Neural cell (in vitro differentiated cells): ENCODE measurements around the gene ATP2C2. TPM values are rescaled to one million over a fixed set of nuclear protein-coding genes. Genes with fewer than 3 reads are reported as not detected.

ENCODE experiments used
- H2AFZ ChIP-seq: fragments of 200-600, 300-800 bp; sonication (generic), shearing (Covaris generic); 2 replicates; pipeline ENCODE4 v1.6.0; 2014; ENCODE audit warnings: low read depth, mild to moderate bottlenecking, antibody characterized with exemption, low read length, moderate library complexity
- H3F3A ChIP-seq: fragments of 200-600 bp; shearing (Covaris generic); 2 replicates; pipeline ENCODE4 v1.6.1; 2016; ENCODE audit warnings: mild to moderate bottlenecking, moderate library complexity, mixed read lengths, antibody characterized with exemption, low read length; ENCODE audit not compliant: insufficient read depth, poor library complexity, severe bottlenecking
- H3K27ac ChIP-seq: fragments of 200-600, 300-800 bp; sonication (generic), shearing (Covaris generic); 2 replicates; pipeline ENCODE4 v1.5.1; 2014; ENCODE audit warnings: mild to moderate bottlenecking, low read length, moderate library complexity
- H3K27me3 ChIP-seq: fragments of 300-800, 200-600 bp; sonication (generic), shearing (Covaris generic); 2 replicates; pipeline ENCODE4 v1.6.0; 2014; ENCODE audit warnings: mild to moderate bottlenecking, low read depth, low read length, moderate library complexity; ENCODE audit not compliant: insufficient read depth
- H3K36me3 ChIP-seq: fragments of 300-800, 200-600 bp; sonication (generic), shearing (Covaris generic); 2 replicates; pipeline ENCODE4 v1.5.1; 2014; ENCODE audit warnings: mild to moderate bottlenecking, antibody characterized with exemption, low read length, moderate library complexity; ENCODE audit not compliant: insufficient read depth
- H3K4me2 ChIP-seq: fragments of 300-800, 200-600 bp; sonication (generic), shearing (Covaris generic); 2 replicates; pipeline ENCODE4 v1.6.0; 2014; ENCODE audit warnings: mild to moderate bottlenecking, low read length
- H3K4me3 ChIP-seq: fragments of 300-800, 200-600 bp; sonication (generic), shearing (Covaris generic); 2 replicates; pipeline ENCODE4 v1.5.1; 2014; ENCODE audit warnings: mild to moderate bottlenecking, low read length, moderate library complexity
- H3K79me2 ChIP-seq: fragments of 200-600 bp; shearing (Covaris generic); replicated peaks from 2 replicates; pipeline ENCODE4 v1.6.0; 2014; ENCODE audit warnings: mild to moderate bottlenecking, low read length, moderate library complexity; ENCODE audit not compliant: insufficient read depth
- H3K9ac ChIP-seq: fragments of 300-800, 200-600 bp; sonication (generic), shearing (Covaris generic); 2 replicates; pipeline ENCODE4 v1.6.1; 2016; ENCODE audit warnings: mild to moderate bottlenecking, low read length, mixed read lengths
- H3K9me2 ChIP-seq: fragments of 200-600 bp; shearing (Covaris generic); 2 replicates; pipeline ENCODE4 v1.6.1; 2016; ENCODE audit warnings: mild to moderate bottlenecking, low read length, mixed read lengths; ENCODE audit not compliant: insufficient read depth
- H3K9me3 ChIP-seq: fragments of 200-600, 300-800 bp; sonication (generic), shearing (Covaris generic); 2 replicates; pipeline ENCODE4 v1.6.1; 2016; ENCODE audit warnings: mild to moderate bottlenecking, mixed run types, low read length, moderate library complexity, mixed read lengths
- H4K20me1 ChIP-seq: fragments of 200-600 bp; shearing (Covaris generic); 2 replicates; pipeline ENCODE4 v1.6.1; 2016; ENCODE audit warnings: mild to moderate bottlenecking, mixed run types; ENCODE audit not compliant: insufficient read depth
- CTCF ChIP-seq: fragments of 450-650 bp; IDR thresholded peaks from 2 replicates; pipeline ENCODE4 v1.5.1; 2014; ENCODE audit warnings: antibody characterized with exemption, mild to moderate bottlenecking, moderate library complexity; ENCODE audit not compliant: poor library complexity, severe bottlenecking
- EP300 ChIP-seq: fragments of 450-650 bp; conservative IDR thresholded peaks from 2 replicates; pipeline ENCODE4 v1.6.1; 2014; ENCODE audit warnings: antibody characterized with exemption, mild to moderate bottlenecking, moderate library complexity; ENCODE audit not compliant: poor library complexity, severe bottlenecking
- EZH2 ChIP-seq: fragments of 200-600, 300-800 bp; shearing (Covaris generic), sonication (generic); IDR thresholded peaks from 2 replicates; pipeline ENCODE4 v1.6.1; 2014; ENCODE audit warnings: antibody characterized with exemption, low read length, borderline replicate concordance, mild to moderate bottlenecking; ENCODE audit not compliant: insufficient read depth, poor library complexity, severe bottlenecking
- MXI1 ChIP-seq: fragments of 450-650 bp; conservative IDR thresholded peaks from 2 replicates; pipeline ENCODE4 v1.6.1; 2014; ENCODE audit warnings: antibody characterized with exemption, mild to moderate bottlenecking; ENCODE audit not compliant: poor library complexity, severe bottlenecking
- POLR2AphosphoS5 ChIP-seq: IDR thresholded peaks from 2 replicates; pipeline ENCODE4 v1.6.1; 2012
- RAD21 ChIP-seq: fragments of 450-650 bp; conservative IDR thresholded peaks from 2 replicates; pipeline ENCODE4 v1.6.1; 2014; ENCODE audit warnings: antibody characterized with exemption, mild to moderate bottlenecking, moderate library complexity
- REST ChIP-seq: IDR thresholded peaks from 2 replicates; pipeline ENCODE4 v1.6.1; 2012; ENCODE audit warnings: borderline replicate concordance
- SMC3 ChIP-seq: fragments of 450-650 bp; conservative IDR thresholded peaks from 2 replicates; pipeline ENCODE4 v1.6.1; 2014; ENCODE audit warnings: antibody characterized with exemption, mild to moderate bottlenecking, moderate library complexity; ENCODE audit not compliant: poor library complexity
- TAF1 ChIP-seq: IDR thresholded peaks from 2 replicates; pipeline ENCODE4 v1.6.1; 2012; ENCODE audit warnings: low read depth
- polyA plus RNA-seq: library from polyadenylated mRNA; depleted of rRNA; stranded (reverse); fragments of >200 nt; gene quantifications from 2 replicates; pipeline ENCODE4 v1.2.3, GENCODE V29; 2014

Gene ATP2C2
- polyA plus RNA-seq, 1 donor from 2014 or later, result not detected

GRCh38 chr16:84479716-84480450 is 111.5 kb downstream of the ATP2C2 start:
- H3K79me2 ChIP-seq, result no peaks in the 10 kb centered on the region
- no peaks in the 10 kb centered on the region for H3K27me3 ChIP-seq
- H3K27ac ChIP-seq, result no peak overlapping the region
- H3K4me3 ChIP-seq, result no peak overlapping the region
- no peaks in the 10 kb centered on the region for H4K20me1 ChIP-seq
- H3K36me3 ChIP-seq, result no peaks in the 10 kb centered on the region
- H3K9me3 ChIP-seq, result no peaks in the 10 kb centered on the region
- H3K9ac ChIP-seq, result no peak overlapping the region
- no peak overlapping the region for H3K4me2 ChIP-seq
- TF ChIP-seq MXI1, result no peak
- no peak for TF ChIP-seq RAD21
- no peak for TF ChIP-seq TAF1
- no peak for TF ChIP-seq REST
- no peak for TF ChIP-seq EZH2
- TF ChIP-seq EP300, result no peak
- no peak for TF ChIP-seq CTCF
- no peak for TF ChIP-seq SMC3
- TF ChIP-seq POLR2AphosphoS5, result no peak
- H3K9me2 ChIP-seq, result no peaks in the 10 kb centered on the region
- no peaks in the 10 kb centered on the region for H3F3A ChIP-seq
- no peak overlapping the region for H2AFZ ChIP-seq

GRCh38 chr16:84481051-84481735 is 112.9 kb downstream of the ATP2C2 start:
- Histone ChIP-seq H3K9me2 (no peaks in the 10 kb centered on the region), H3F3A (no peaks in the 10 kb centered on the region), H3K9me3 (no peaks in the 10 kb centered on the region), H3K27ac (no peak overlapping the region), H3K36me3 (no peaks in the 10 kb centered on the region), H3K79me2 (no peaks in the 10 kb centered on the region), H4K20me1 (no peaks in the 10 kb centered on the region), H3K4me3 (no peak overlapping the region), H3K4me2 (no peak overlapping the region), H2AFZ (no peak overlapping the region), H3K27me3 (no peaks in the 10 kb centered on the region), H3K9ac (no peak overlapping the region)
- TF ChIP-seq CTCF (no peak), POLR2AphosphoS5 (no peak), SMC3 (no peak), RAD21 (no peak), EZH2 (no peak), TAF1 (no peak), MXI1 (no peak), EP300 (no peak), REST (no peak)
